ENCODE data around the gene BRD3.

Gene BRD3

DNA sequence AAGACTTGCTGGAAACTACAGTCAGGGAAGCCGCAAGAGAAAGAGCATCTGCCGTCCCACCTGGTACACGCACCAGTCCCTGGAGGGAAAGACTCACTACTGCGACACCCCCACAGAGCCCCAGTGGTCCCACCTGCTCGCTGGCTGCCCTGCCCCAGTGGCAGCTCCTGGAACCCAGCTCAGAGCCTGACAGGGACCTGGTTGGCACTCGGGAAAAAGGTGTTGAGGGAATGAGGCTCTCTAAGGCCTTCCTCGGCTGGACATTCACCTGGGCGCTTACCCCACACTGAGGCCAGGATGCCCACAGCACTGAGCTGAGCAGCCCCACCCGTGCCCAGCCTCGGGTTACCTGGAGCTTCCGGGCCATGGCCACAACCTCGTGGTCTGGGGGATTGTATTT is 22.9 kb downstream of the BRD3 start:
- no peak overlapping the region for H3K4me3 ChIP-seq (ENCODE audit: low read depth, low read length)
- no peak for DNase-seq (ENCODE audit: low read depth, low spot score)
- in situ Hi-C loops (cut with HindIII; ENCODE audit: low sequenced_read_pairs): no loop called here
- TF ChIP-seq, protein P1, sequence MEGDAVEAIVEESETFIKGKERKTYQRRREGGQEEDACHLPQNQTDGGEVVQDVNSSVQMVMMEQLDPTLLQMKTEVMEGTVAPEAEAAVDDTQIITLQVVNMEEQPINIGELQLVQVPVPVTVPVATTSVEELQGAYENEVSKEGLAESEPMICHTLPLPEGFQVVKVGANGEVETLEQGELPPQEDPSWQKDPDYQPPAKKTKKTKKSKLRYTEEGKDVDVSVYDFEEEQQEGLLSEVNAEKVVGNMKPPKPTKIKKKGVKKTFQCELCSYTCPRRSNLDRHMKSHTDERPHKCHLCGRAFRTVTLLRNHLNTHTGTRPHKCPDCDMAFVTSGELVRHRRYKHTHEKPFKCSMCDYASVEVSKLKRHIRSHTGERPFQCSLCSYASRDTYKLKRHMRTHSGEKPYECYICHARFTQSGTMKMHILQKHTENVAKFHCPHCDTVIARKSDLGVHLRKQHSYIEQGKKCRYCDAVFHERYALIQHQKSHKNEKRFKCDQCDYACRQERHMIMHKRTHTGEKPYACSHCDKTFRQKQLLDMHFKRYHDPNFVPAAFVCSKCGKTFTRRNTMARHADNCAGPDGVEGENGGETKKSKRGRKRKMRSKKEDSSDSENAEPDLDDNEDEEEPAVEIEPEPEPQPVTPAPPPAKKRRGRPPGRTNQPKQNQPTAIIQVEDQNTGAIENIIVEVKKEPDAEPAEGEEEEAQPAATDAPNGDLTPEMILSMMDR (IDR thresholded peaks at IDR 0.05; ENCODE audit: low read depth, low read length): no peak

- TF ChIP-seq, protein P1 (IDR thresholded peaks at IDR 0.05; ENCODE audit: low read depth, low read length): no peak
- DNase-seq (ENCODE audit: low read depth, low spot score): no peak
- in situ Hi-C loops (cut with HindIII; ENCODE audit: low sequenced_read_pairs): no loop called here
- H3K4me3 ChIP-seq (ENCODE audit: low read depth, low read length): no peak overlapping the region
Observed at GRCh38 chr9:134043531-134043988, 24.3 kb downstream of the BRD3 start.

GRCh38 chr9:134041649-134041962 is 26.2 kb downstream of the BRD3 start:
- TF ChIP-seq, protein P1 (IDR thresholded peaks at IDR 0.05; ENCODE audit: low read depth, low read length): no peak
- H3K4me3 ChIP-seq (ENCODE audit: low read depth, low read length): no peak overlapping the region
- in situ Hi-C loops (cut with HindIII; ENCODE audit: low sequenced_read_pairs): no loop called here
- no peak for DNase-seq (ENCODE audit: low read depth, low spot score)

DNA sequence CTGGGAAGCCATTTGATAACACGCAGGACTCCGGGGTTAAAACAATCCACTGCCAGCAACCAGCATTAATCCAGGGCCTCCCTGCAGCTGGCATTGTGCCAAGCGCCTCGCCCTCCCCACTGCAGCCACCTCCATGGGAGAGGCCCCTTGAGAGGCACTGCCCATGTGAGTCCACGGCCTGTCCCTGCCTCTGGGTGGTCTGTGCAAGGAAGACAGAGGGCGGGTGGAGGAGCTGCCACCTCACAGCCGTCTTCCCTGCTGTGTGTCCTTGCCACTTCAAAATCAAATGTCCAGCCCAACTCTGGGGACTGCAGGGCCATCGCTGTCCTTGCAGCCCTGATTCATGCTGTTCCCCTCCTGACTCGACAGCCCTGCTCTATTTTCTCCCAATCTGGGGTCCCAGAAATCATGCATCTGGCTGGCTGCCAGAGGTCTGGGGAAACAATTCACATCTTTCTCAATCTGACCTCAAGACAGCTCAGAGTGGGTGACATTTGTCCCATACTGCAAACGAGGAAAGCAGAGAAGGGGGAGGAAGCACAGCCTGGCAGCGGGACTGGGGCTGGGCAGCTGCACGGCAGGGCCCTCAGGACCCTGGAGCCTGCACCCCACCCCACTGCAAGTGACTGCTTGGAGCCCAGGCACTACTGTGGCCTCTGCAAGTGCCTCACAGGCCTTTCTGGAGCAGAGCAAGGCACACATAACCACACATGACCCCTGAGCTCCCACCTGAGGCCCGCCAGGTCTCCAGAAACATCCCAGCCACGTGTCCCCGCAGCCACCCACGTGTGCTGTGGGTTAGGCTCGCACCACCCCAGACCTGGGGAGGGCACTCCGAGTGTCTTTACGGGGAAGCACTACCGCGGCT is 26.8 kb downstream of the BRD3 start:
- TF ChIP-seq, protein P1 (IDR thresholded peaks at IDR 0.05; ENCODE audit: low read depth, low read length): no peak
- DNase-seq (ENCODE audit: low read depth, low spot score): no peak
- no peak overlapping the region for H3K4me3 ChIP-seq (ENCODE audit: low read depth, low read length)
- in situ Hi-C loops (cut with HindIII; ENCODE audit: low sequenced_read_pairs): no loop called here

- DNase-seq (ENCODE audit: low read depth, low spot score): no peak
- H3K4me3 ChIP-seq (ENCODE audit: low read depth, low read length): no peak overlapping the region
- in situ Hi-C loops (cut with HindIII; ENCODE audit: low sequenced_read_pairs): no loop called here
- TF ChIP-seq, protein P1 (IDR thresholded peaks at IDR 0.05; ENCODE audit: low read depth, low read length): no peak
Observed at GRCh38 chr9:134040176-134040565, 27.7 kb downstream of the BRD3 start.

GRCh38 chr9:134039386-134040175 is 28.2 kb downstream of the BRD3 start:
- TF ChIP-seq, protein P1 (IDR thresholded peaks at IDR 0.05; ENCODE audit: low read depth, low read length): no peak
- no peak for DNase-seq (ENCODE audit: low read depth, low spot score)
- H3K4me3 ChIP-seq (ENCODE audit: low read depth, low read length): no peak overlapping the region
- in situ Hi-C loops (cut with HindIII; ENCODE audit: low sequenced_read_pairs): no loop called here
